ENCODE measurements around the gene NHSL1.

NHSL1 gene

GRCh38 chr6:138512609-138513008 lies 13.3 kb upstream of the NHSL1 start:
- no peak overlapping the region for H3K4me3 ChIP-seq (ENCODE audit: insufficient read depth, low read depth, low read length, poor library complexity, severe bottlenecking)
- DNase-seq, result no peak
- H3K36me3 ChIP-seq (ENCODE audit: control insufficient read depth, insufficient read depth, low read length), result no peaks in the 10 kb centered on the region
- peaks cover 6% of the 10 kb centered on the region for H3K4me1 ChIP-seq (ENCODE audit: control insufficient read depth, insufficient read depth, low read length, poor library complexity, severe bottlenecking)
- no peaks in the 10 kb centered on the region for H3K27me3 ChIP-seq (replicated peaks; ENCODE audit: control insufficient read depth, insufficient read depth, low read length, poor library complexity, severe bottlenecking)
- no peaks in the 10 kb centered on the region for H3K9me3 ChIP-seq (ENCODE audit: control insufficient read depth, low read length)
- no peak overlapping the region for H3K27ac ChIP-seq (ENCODE audit: insufficient read depth, low read length, poor library complexity, severe bottlenecking)

DNA sequence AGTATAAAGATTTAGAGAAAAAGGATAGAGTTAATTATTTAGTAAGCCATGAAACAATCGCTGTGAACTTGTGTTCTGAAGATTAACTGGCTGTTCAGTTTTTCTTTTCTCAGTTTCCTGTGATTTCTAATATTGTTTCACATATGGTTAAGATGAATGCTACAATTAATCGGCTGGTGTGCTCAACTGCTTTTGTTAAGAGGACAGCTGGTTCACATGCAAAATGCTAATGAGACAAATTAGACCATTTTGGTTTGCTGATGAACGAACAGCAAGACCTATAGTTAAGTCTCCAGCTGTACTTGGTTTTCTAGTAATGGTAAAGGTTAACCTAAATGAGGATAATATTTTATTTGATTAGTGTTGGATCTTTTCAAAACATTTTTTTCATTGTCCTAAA lies 10.8 kb upstream of the NHSL1 start:
- Histone ChIP-seq H3K36me3 (ENCODE audit: control insufficient read depth, insufficient read depth, low read length) (no peaks in the 10 kb centered on the region), H3K27me3 (replicated peaks; ENCODE audit: control insufficient read depth, insufficient read depth, low read length, poor library complexity, severe bottlenecking) (no peaks in the 10 kb centered on the region), H3K27ac (ENCODE audit: insufficient read depth, low read length, poor library complexity, severe bottlenecking) (no peak overlapping the region), H3K9me3 (ENCODE audit: control insufficient read depth, low read length) (no peaks in the 10 kb centered on the region), H3K4me3 (ENCODE audit: insufficient read depth, low read depth, low read length, poor library complexity, severe bottlenecking) (no peak overlapping the region), H3K4me1 (ENCODE audit: control insufficient read depth, insufficient read depth, low read length, poor library complexity, severe bottlenecking) (peaks cover 6% of the 10 kb centered on the region)
- DNase-seq, result no peak

DNA sequence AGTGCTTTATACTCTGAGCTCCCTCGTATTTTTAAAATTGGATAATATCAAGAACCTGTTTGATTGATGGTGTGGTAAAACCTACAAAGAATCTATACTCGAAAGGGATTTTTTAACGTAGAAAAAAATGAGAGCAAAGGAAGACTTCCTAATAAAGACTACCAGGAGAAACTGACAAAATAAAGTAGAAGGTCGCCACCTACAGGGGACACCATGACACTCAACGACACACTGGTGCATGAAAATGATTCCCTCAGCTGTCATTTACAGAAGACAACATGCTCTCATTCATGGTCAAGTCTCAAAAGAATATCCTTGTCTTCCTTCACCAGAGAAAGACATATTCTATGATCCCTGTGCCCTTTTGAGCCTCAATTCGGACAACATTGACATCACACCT lies 10.1 kb upstream of the NHSL1 start:
- peak in 2 of 3 donors; percentile 5 to 18 for DNase-seq
- H3K27ac ChIP-seq (ENCODE audit: insufficient read depth, low read length, poor library complexity, severe bottlenecking), result no peak overlapping the region
- no peaks in the 10 kb centered on the region for H3K4me1 ChIP-seq (ENCODE audit: control insufficient read depth, insufficient read depth, low read length, poor library complexity, severe bottlenecking)
- no peaks in the 10 kb centered on the region for H3K36me3 ChIP-seq (ENCODE audit: control insufficient read depth, insufficient read depth, low read length)
- H3K27me3 ChIP-seq (replicated peaks; ENCODE audit: control insufficient read depth, insufficient read depth, low read length, poor library complexity, severe bottlenecking), result no peaks in the 10 kb centered on the region
- H3K9me3 ChIP-seq (ENCODE audit: control insufficient read depth, low read length), result no peaks in the 10 kb centered on the region
- H3K4me3 ChIP-seq (ENCODE audit: insufficient read depth, low read depth, low read length, poor library complexity, severe bottlenecking), result no peak overlapping the region

DNA sequence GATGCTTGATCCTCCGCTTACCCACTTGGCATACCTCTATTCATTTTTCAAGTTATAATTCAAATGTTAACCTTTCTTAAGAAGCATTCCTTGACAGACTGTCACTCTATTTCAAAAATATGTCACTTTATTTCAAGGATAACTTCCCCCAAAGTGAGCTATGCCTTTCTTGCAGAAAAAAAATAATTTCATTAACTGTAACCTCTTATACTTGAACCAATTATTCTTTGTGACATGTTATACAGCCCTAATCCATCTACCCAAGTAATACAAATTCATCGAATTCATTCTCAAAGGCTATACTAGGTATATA lies 9.3 kb upstream of the NHSL1 start:
- Histone ChIP-seq H3K27me3 (replicated peaks; ENCODE audit: control insufficient read depth, insufficient read depth, low read length, poor library complexity, severe bottlenecking) (no peaks in the 10 kb centered on the region), H3K4me1 (ENCODE audit: control insufficient read depth, insufficient read depth, low read length, poor library complexity, severe bottlenecking) (no peaks in the 10 kb centered on the region), H3K36me3 (ENCODE audit: control insufficient read depth, insufficient read depth, low read length) (no peaks in the 10 kb centered on the region), H3K9me3 (ENCODE audit: control insufficient read depth, low read length) (no peaks in the 10 kb centered on the region), H3K27ac (ENCODE audit: insufficient read depth, low read length, poor library complexity, severe bottlenecking) (no peak overlapping the region), H3K4me3 (ENCODE audit: insufficient read depth, low read depth, low read length, poor library complexity, severe bottlenecking) (no peak overlapping the region)
- DNase-seq, result no peak

DNA sequence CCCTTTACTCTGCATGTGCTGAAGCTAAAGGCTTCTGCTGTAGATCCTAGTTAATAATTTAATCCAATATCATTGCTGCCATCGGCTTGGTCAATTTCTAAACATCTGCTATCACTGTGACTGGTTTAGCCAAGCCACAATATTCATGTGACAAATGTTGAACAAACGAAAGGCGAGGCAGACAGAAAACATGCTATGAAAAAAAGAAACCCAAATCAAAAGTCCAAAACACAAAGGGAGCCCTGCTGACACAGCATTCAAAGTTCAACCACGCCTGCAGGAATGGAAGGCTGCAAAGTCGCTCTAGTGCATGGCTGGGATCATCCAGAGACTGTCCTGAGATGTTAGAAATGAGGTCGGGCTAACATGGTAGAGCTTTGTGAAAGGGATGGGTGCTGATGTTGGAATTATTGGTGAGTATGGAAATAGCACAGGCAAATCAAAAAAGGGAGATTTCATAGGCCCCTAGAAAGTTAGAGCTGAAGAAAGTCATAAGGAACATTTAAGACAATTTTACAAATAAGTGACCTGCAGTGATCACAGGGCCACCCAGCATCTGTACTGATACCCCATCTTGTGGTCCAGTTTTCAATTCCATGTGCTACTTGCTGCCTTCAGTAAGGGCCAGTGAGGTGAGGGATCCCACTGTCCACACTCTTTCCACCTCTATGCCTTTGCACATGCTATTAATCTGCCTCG lies 8.8 kb upstream of the NHSL1 start:
- no peaks in the 10 kb centered on the region for H3K36me3 ChIP-seq (ENCODE audit: control insufficient read depth, insufficient read depth, low read length)
- H3K4me3 ChIP-seq (ENCODE audit: insufficient read depth, low read depth, low read length, poor library complexity, severe bottlenecking), result no peak overlapping the region
- no peaks in the 10 kb centered on the region for H3K27me3 ChIP-seq (replicated peaks; ENCODE audit: control insufficient read depth, insufficient read depth, low read length, poor library complexity, severe bottlenecking)
- no peak overlapping the region for H3K27ac ChIP-seq (ENCODE audit: insufficient read depth, low read length, poor library complexity, severe bottlenecking)
- H3K4me1 ChIP-seq (ENCODE audit: control insufficient read depth, insufficient read depth, low read length, poor library complexity, severe bottlenecking), result no peaks in the 10 kb centered on the region
- no peak for DNase-seq
- H3K9me3 ChIP-seq (ENCODE audit: control insufficient read depth, low read length), result no peaks in the 10 kb centered on the region

GRCh38 chr6:138504764-138505689 lies 5.7 kb upstream of the NHSL1 start:
- DNase-seq, result no peak
- Histone ChIP-seq H3K27ac (ENCODE audit: insufficient read depth, low read length, poor library complexity, severe bottlenecking) (no peak overlapping the region), H3K27me3 (replicated peaks; ENCODE audit: control insufficient read depth, insufficient read depth, low read length, poor library complexity, severe bottlenecking) (no peaks in the 10 kb centered on the region), H3K36me3 (ENCODE audit: control insufficient read depth, insufficient read depth, low read length) (no peaks in the 10 kb centered on the region), H3K9me3 (ENCODE audit: control insufficient read depth, low read length) (no peaks in the 10 kb centered on the region), H3K4me3 (ENCODE audit: insufficient read depth, low read depth, low read length, poor library complexity, severe bottlenecking) (no peak overlapping the region), H3K4me1 (ENCODE audit: control insufficient read depth, insufficient read depth, low read length, poor library complexity, severe bottlenecking) (no peaks in the 10 kb centered on the region)

- no peak overlapping the region for H3K27ac ChIP-seq (ENCODE audit: insufficient read depth, low read length, poor library complexity, severe bottlenecking)
- no peak for DNase-seq
- H3K4me1 ChIP-seq (ENCODE audit: control insufficient read depth, insufficient read depth, low read length, poor library complexity, severe bottlenecking), result no peaks in the 10 kb centered on the region
- no peaks in the 10 kb centered on the region for H3K9me3 ChIP-seq (ENCODE audit: control insufficient read depth, low read length)
- no peaks in the 10 kb centered on the region for H3K27me3 ChIP-seq (replicated peaks; ENCODE audit: control insufficient read depth, insufficient read depth, low read length, poor library complexity, severe bottlenecking)
- H3K36me3 ChIP-seq (ENCODE audit: control insufficient read depth, insufficient read depth, low read length), result no peaks in the 10 kb centered on the region
- no peak overlapping the region for H3K4me3 ChIP-seq (ENCODE audit: insufficient read depth, low read depth, low read length, poor library complexity, severe bottlenecking)
These were observed 4.8 kb upstream of the NHSL1 start for GRCh38 chr6:138503881-138504680.

GRCh38 chr6:138502546-138502945 lies 3.3 kb upstream of the NHSL1 start:
- H3K36me3 ChIP-seq (ENCODE audit: control insufficient read depth, insufficient read depth, low read length), result no peaks in the 10 kb centered on the region
- no peak for DNase-seq
- H3K27ac ChIP-seq (ENCODE audit: insufficient read depth, low read length, poor library complexity, severe bottlenecking), result no peak overlapping the region
- H3K27me3 ChIP-seq (replicated peaks; ENCODE audit: control insufficient read depth, insufficient read depth, low read length, poor library complexity, severe bottlenecking), result no peaks in the 10 kb centered on the region
- no peak overlapping the region for H3K4me3 ChIP-seq (ENCODE audit: insufficient read depth, low read depth, low read length, poor library complexity, severe bottlenecking)
- H3K9me3 ChIP-seq (ENCODE audit: control insufficient read depth, low read length), result no peaks in the 10 kb centered on the region
- no peaks in the 10 kb centered on the region for H3K4me1 ChIP-seq (ENCODE audit: control insufficient read depth, insufficient read depth, low read length, poor library complexity, severe bottlenecking)

DNA sequence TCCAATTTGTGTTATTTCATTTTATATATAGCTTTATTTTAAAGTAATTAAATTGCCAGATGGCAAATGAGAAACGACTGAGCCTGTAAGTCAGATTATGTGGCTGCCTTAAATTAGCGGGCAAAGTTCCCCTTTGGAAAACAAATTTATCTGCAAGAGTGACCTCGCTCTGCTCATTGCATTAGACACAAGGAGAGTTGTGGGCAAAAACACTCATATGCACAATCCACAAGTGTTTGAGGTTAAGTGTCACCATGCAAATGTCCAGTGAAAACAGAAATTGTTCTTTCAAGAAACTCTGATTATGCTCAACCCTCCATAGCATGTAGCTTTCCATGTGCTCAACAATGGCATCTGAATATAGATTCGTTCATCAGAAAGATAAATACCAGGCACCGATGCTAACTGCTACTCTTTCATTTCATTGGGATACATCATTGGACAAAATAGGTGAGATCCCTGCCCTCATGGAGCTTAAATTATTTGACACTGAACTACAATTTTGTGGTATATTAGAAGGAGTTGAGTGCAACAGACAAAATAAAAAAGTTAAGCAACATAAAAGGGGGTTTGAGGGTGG lies 1.7 kb upstream of the NHSL1 start:
- Histone ChIP-seq H3K9me3 (ENCODE audit: control insufficient read depth, low read length) (no peaks in the 10 kb centered on the region), H3K27ac (ENCODE audit: insufficient read depth, low read length, poor library complexity, severe bottlenecking) (no peak overlapping the region), H3K36me3 (ENCODE audit: control insufficient read depth, insufficient read depth, low read length) (no peaks in the 10 kb centered on the region), H3K27me3 (replicated peaks; ENCODE audit: control insufficient read depth, insufficient read depth, low read length, poor library complexity, severe bottlenecking) (no peaks in the 10 kb centered on the region), H3K4me3 (ENCODE audit: insufficient read depth, low read depth, low read length, poor library complexity, severe bottlenecking) (no peak overlapping the region), H3K4me1 (ENCODE audit: control insufficient read depth, insufficient read depth, low read length, poor library complexity, severe bottlenecking) (no peaks in the 10 kb centered on the region)
- DNase-seq, result no peak

Data from effector memory CD4-positive, alpha-beta T cell (primary cell).